ENCODE results near the gene GABRR3.

Gene GABRR3

DNA sequence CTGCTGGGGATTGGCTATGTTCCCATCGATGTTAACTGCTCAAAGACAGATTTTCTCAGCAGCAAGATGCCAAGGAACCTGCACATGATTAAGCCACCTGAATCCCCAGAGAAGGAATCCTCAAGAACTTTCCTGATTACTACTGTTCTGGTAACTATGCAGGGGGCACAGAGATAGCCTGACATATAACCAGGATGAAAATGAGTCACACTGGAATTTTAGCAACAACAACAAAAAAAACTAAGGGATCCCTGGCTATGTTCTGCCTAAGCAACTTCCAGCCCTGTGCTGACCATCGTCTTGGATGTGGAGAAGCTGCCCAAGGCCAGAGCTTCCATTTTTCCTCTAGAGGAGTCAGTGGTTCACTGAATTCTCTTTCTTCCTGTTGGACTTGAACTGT is 76.7 kb downstream of the GABRR3 start:
- no peaks in the 10 kb centered on the region; the same call in 1 of the 2 replicates for H3K4me1 ChIP-seq (ENCODE audit: control insufficient read depth, insufficient read depth, low read length)
- H3K27ac ChIP-seq (ENCODE audit: extremely low read depth, low read depth, low read length) = no peak overlapping the region
- ChIA-PET POLR2A (no interaction called here), CTCF (no interaction called here)
- peaks cover under 1 to 76% of the 10 kb centered on the region in 2 experiments; a peak in 2 of 3 replicates for H3K36me3 ChIP-seq (ENCODE audit: control insufficient read depth in 2 of 2, insufficient read depth in 1 of 2, low read length in 2 of 2)
- TF ChIP-seq ZFP69B (tag by site-specific recombination; IDR thresholded peaks at IDR 0.05) (no peak), ZNF514 (tag by site-specific recombination; IDR thresholded peaks at IDR 0.05) (no peak), ZNF266 (tag by site-specific recombination; IDR thresholded peaks at IDR 0.05; ENCODE audit: low read depth) (no peak), TSHZ1 (tag by site-specific recombination; IDR thresholded peaks at IDR 0.05; ENCODE audit: borderline replicate concordance) (no peak)
- H3K4me3 ChIP-seq (ENCODE audit: low read depth, low read length) = no peak overlapping the region
- no peaks in the 10 kb centered on the region for H3K9me3 ChIP-seq (ENCODE audit: control insufficient read depth, insufficient read depth, low read depth, low read length)

GRCh38 chr3:97957617-97958311 is 77.4 kb downstream of the GABRR3 start:
- Histone ChIP-seq H3K9me3 (ENCODE audit: control insufficient read depth, insufficient read depth, low read depth, low read length) (no peaks in the 10 kb centered on the region), H3K4me3 (ENCODE audit: low read depth, low read length) (no peak overlapping the region), H3K36me3 (ENCODE audit: control insufficient read depth in 2 of 2, insufficient read depth in 1 of 2, low read length in 2 of 2) (peaks cover 4 to 75% of the 10 kb centered on the region in 2 experiments; a peak in 2 of 3 replicates), H3K4me1 (ENCODE audit: control insufficient read depth, insufficient read depth, low read length) (no peaks in the 10 kb centered on the region; the same call in 1 of the 2 replicates), H3K27ac (ENCODE audit: extremely low read depth, low read depth, low read length) (no peak overlapping the region)
- CTCF ChIA-PET = interaction anchor here (0.6 kb wide), 1 partner anchor 66 kb away, joined by 4 read pairs; no protein-coding TSS in a partner anchor
- POLR2A ChIA-PET = no interaction called here
- TF ChIP-seq MEIS1 (CRISPR knock-in tag; IDR thresholded peaks at IDR 0.05; ENCODE audit: borderline replicate concordance) (no peak), ZBTB17 (tag by site-specific recombination; IDR thresholded peaks at IDR 0.05) (no peak), ZNF175 (tag by site-specific recombination; IDR thresholded peaks at IDR 0.05) (no peak), ZNF561 (tag by site-specific recombination; IDR thresholded peaks at IDR 0.05; ENCODE audit: borderline replicate concordance) (no peak), ZNF248 (tag by site-specific recombination; IDR thresholded peaks at IDR 0.05) (no peak), ZNF768 (tag by site-specific recombination; IDR thresholded peaks at IDR 0.05) (no peak), ZNF184 (tag by site-specific recombination; IDR thresholded peaks at IDR 0.05) (no peak), ZNF146 (tag by site-specific recombination; IDR thresholded peaks at IDR 0.05) (no peak), ZNF639 (tag by site-specific recombination; IDR thresholded peaks at IDR 0.05) (no peak), ZNF701 (tag by site-specific recombination; IDR thresholded peaks at IDR 0.05) (no peak), ZBTB21 (tag by site-specific recombination; IDR thresholded peaks at IDR 0.05) (no peak), BCL11B (tag by site-specific recombination; IDR thresholded peaks at IDR 0.05; ENCODE audit: low read depth) (no peak), HOXD13 (CRISPR knock-in tag; IDR thresholded peaks at IDR 0.05; ENCODE audit: borderline replicate concordance) (no peak), ZNF596 (tag by site-specific recombination; IDR thresholded peaks at IDR 0.05) (no peak), REST (tag by site-specific recombination; IDR thresholded peaks at IDR 0.05) (no peak), ZNF660 (tag by site-specific recombination; IDR thresholded peaks at IDR 0.05) (no peak)
- TF ChIP-seq, protein P1, sequence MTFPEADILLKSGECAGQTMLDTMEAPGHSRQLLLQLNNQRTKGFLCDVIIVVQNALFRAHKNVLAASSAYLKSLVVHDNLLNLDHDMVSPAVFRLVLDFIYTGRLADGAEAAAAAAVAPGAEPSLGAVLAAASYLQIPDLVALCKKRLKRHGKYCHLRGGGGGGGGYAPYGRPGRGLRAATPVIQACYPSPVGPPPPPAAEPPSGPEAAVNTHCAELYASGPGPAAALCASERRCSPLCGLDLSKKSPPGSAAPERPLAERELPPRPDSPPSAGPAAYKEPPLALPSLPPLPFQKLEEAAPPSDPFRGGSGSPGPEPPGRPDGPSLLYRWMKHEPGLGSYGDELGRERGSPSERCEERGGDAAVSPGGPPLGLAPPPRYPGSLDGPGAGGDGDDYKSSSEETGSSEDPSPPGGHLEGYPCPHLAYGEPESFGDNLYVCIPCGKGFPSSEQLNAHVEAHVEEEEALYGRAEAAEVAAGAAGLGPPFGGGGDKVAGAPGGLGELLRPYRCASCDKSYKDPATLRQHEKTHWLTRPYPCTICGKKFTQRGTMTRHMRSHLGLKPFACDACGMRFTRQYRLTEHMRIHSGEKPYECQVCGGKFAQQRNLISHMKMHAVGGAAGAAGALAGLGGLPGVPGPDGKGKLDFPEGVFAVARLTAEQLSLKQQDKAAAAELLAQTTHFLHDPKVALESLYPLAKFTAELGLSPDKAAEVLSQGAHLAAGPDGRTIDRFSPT (tag by site-specific recombination; IDR thresholded peaks at IDR 0.05) = no peak

Data from HEK293 (cell line).